ENCODE measurements around the gene DLGAP4.

The DLGAP4 gene

DNA sequence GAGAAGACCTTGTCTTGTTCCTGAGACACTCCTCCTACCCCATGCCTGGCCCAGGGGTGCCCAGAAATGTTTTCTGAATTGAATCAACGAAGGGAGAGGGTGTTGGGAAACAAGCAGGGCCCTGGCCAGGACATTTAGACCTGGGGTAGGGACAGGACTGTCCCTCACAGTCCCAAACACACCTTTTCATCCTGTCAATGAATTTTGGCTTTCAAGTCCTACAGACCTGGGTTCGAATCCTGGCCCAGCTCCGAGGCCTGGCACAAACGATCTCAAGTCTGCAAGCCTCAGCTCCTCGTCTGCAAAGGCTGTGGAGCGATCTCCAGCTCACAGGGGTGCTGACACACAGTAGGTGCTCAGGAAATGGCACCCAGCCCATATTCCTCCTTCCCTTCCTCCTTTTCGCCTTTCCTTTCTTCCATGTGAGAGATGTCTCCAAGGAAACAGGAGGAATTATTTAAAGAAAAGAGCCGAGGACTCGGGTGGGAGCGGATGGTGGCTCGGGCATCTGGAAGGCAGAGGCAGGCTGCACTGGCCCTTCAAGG is 7.3 kb upstream of the DLGAP4 start:
- no peak overlapping the region for H3K27ac ChIP-seq
- TF ChIP-seq CTCF (IDR thresholded peaks at IDR 0.05) (no peak), ZFX (IDR thresholded peaks at IDR 0.05; ENCODE audit: borderline replicate concordance) (no peak)

DNA sequence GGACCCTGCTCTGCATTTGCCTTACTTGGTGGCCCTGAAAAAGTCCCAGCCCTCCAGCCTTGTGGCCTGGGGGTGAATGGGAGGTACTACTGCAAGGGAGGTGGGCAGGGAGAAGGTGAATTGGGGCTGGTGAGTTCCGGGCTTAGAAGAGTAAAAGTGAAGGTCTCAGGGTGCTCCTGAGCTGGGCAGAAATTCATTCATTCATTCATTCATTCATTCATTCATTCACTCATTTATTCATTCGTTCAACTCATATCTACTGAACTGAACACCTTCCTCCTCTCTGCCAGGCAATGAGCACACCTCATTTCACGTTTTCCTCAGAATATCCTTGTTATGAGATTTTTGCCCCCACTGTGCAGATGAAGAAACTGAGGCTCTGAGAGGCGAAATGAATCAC is 6.7 kb upstream of the DLGAP4 start:
- no peak overlapping the region for H3K27ac ChIP-seq
- TF ChIP-seq CTCF (IDR thresholded peaks at IDR 0.05): no peak
- no peak for TF ChIP-seq ZFX (IDR thresholded peaks at IDR 0.05; ENCODE audit: borderline replicate concordance)

GRCh38 chr20:36301359-36302119 is 4.6 kb upstream of the DLGAP4 start:
- no peak for TF ChIP-seq CTCF (IDR thresholded peaks at IDR 0.05)
- TF ChIP-seq ZFX (IDR thresholded peaks at IDR 0.05; ENCODE audit: borderline replicate concordance): no peak

DNA sequence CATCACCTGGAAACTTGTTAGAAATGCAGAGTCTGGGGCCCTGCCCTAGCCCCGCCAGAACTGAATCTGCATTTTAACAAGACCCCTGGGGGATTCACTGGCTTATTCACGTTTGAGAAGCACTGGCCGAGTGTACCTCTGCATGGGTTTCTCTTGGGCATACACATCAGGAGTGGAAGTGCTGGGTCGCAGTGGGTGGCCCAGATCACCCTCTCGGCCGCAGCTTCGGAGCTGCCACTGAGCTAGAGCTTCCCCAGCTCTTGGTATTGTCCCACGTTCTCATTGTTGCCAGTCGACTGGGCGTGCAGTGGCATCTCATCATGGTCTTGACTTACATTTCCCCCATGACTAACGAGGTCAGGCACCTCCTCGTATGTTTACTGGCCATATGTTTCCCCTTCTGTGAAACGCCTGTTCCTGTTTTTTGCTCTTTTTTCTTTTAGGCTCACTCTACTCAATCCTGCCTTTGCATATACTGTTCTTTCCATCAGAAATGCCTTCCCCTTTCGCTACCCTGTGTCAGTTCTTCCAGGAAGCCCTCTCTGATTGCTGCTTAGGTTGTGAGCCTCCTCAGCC is 3.0 kb upstream of the DLGAP4 start:
- TF ChIP-seq CTCF (IDR thresholded peaks at IDR 0.05): no peak
- TF ChIP-seq ZFX (IDR thresholded peaks at IDR 0.05; ENCODE audit: borderline replicate concordance): no peak
- no peak overlapping the region for H3K27ac ChIP-seq

More at GRCh38 chr20:36301359-36302119, 4.6 kb upstream of the DLGAP4 start:
- H3K27ac ChIP-seq: no peak overlapping the region

- TF ChIP-seq CTCF (IDR thresholded peaks at IDR 0.05) (no peak), ZFX (IDR thresholded peaks at IDR 0.05; ENCODE audit: borderline replicate concordance) (no peak)
- no peak overlapping the region for H3K27ac ChIP-seq
These were observed 2.3 kb upstream of the DLGAP4 start for GRCh38 chr20:36303831-36304230.

DNA sequence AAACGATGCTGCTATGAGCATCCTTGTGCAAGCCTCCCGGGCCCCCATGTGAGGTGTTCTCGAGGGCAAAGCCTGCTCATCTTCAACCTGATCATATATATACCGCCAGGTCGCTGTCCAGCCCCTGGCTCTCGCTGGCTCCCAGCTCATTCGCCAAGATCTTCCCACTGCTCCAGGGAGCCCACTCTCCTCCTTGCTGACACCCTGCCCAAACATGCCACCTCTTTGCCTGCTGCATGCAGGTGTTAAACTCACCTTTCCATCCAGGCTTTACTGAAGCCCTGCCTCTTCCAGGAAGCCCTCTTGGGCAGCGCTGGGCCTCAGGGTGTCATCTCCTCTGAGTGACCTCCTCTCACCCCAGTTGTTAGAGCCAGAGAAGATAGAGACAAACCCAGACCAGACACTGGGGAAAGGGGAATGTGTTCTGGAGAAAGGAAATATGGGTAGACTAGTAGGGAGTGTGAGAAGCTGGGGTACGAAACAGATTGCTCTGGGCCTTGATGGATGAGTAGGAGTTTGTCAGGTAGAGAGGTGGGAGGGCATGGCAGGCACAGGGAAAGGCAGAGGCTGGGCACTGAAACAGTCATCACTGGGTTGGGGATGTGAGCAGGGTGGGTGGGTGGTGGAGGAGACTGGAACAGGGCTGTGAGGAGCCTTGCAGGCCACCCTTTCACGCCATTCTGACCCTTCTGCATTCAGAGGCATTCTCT is 1.2 kb upstream of the DLGAP4 start:
- H3K27ac ChIP-seq: no peak overlapping the region
- TF ChIP-seq ZFX (IDR thresholded peaks at IDR 0.05; ENCODE audit: borderline replicate concordance) (no peak), CTCF (IDR thresholded peaks at IDR 0.05) (no peak)
